NOMO-1 (cell line): Measurements from ENCODE around the gene ATG4C.
A peak's percentile ranks its signal among the peaks of the same experiment; 100 is the strongest.
"Not testable (repeated sequence)": the region's sequence is repeated elsewhere in the genome, so short reads cannot be mapped to it uniquely, and the experiment has no call there.

Experiments
- DNase-seq, 2 experiments: peaks; one replicate each; lab custom pipeline; 2025; ENCODE audit not compliant: unreplicated experiment in 2 of 2; lab: John Stamatoyannopoulos, UW

The ATG4C gene

GRCh38 chr1:62774006-62774405 is 9.9 kb upstream of the ATG4C start:
- DNase-seq = no peak

GRCh38 chr1:62774971-62775595 is 8.8 kb upstream of the ATG4C start:
- no peak for DNase-seq

GRCh38 chr1:62778208-62778607 is 5.7 kb upstream of the ATG4C start:
- no peak for DNase-seq

GRCh38 chr1:62781841-62782543 is 1.9 kb upstream of the ATG4C start:
- DNase-seq = peak in 1 of 2 experiments; percentile 9

- DNase-seq = not testable (repeated sequence)
Measured at GRCh38 chr1:62782544-62783212, 1.3 kb upstream of the ATG4C start.

- no peak for DNase-seq
Measured at GRCh38 chr1:62784509-62785365, 805 bp downstream of the ATG4C start.

GRCh38 chr1:62790716-62791115 is 6.8 kb downstream of the ATG4C start:
- no peak for DNase-seq

GRCh38 chr1:62794053-62794452 is 10.1 kb downstream of the ATG4C start:
- no peak for DNase-seq

- peak; percentile 34 to 79 for DNase-seq
Measured at GRCh38 chr1:62796221-62796620, 12.3 kb downstream of the ATG4C start.

- DNase-seq = no peak
Measured at GRCh38 chr1:62799688-62800087, 15.8 kb downstream of the ATG4C start.

GRCh38 chr1:62800281-62800680 is 16.3 kb downstream of the ATG4C start:
- DNase-seq = peak in 1 of 2 experiments; percentile 45

- DNase-seq = peak; percentile 61 to 95
Measured at GRCh38 chr1:62800825-62801306, 16.9 kb downstream of the ATG4C start.

- DNase-seq = no peak
Measured at GRCh38 chr1:62809788-62810187, 25.9 kb downstream of the ATG4C start.

GRCh38 chr1:62810420-62811274 is 26.7 kb downstream of the ATG4C start:
- DNase-seq = peak in 1 of 2 experiments; percentile 65

- no peak for DNase-seq
Measured at GRCh38 chr1:62823556-62823955, 39.6 kb downstream of the ATG4C start.

- DNase-seq = no peak
Measured at GRCh38 chr1:62826901-62827300, 43.0 kb downstream of the ATG4C start.

- DNase-seq = not testable (repeated sequence)
Measured at GRCh38 chr1:62827786-62828185, 43.9 kb downstream of the ATG4C start.

GRCh38 chr1:62832276-62832675 is 48.3 kb downstream of the ATG4C start:
- DNase-seq = no peak

- no peak for DNase-seq
Measured at GRCh38 chr1:62833529-62833928, 49.6 kb downstream of the ATG4C start.

GRCh38 chr1:62834400-62834961 is 50.5 kb downstream of the ATG4C start:
- DNase-seq = no peak
